Measurements from ENCODE around the gene GABBR2. TPM values are rescaled to one million over a fixed set of nuclear protein-coding genes. Genes with fewer than 3 reads are reported as not detected.

The GABBR2 gene
- total and polyA plus RNA-seq, 4 donors = 20.0 to 140 (median 93.3) TPM

DNA sequence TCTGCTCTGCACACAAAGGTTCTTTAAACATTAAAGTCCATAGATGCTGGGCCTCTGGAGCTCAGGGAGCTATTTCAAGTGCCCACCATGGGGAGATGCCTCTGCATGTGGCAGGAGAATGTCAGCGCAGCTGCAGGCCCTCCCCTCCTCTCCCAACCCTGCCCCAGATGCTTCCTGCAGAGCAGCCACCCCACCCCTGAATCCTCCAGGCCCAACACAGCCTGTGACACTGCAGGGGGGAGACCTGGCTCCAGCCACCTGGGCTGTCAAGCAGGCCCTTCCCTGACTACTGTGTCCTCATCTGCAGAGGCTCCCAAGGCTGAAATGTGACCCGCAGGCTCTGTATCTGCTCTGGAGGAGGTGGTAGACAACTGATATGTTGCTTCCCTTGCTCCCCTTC is 213.9 kb downstream of the GABBR2 start:
- H3K4me1 ChIP-seq (ENCODE audit: control insufficient read depth, insufficient read depth, low read length) = no peaks in the 10 kb centered on the region
- H3K27me3 ChIP-seq (ENCODE audit: control insufficient read depth, insufficient read depth, low read length) = no peaks in the 10 kb centered on the region
- peaks cover 22% of the 10 kb centered on the region for H3K36me3 ChIP-seq (ENCODE audit: control insufficient read depth, insufficient read depth, low read length)
- no peaks in the 10 kb centered on the region for H3K9me3 ChIP-seq (ENCODE audit: control insufficient read depth, insufficient read depth, low read length)
- DNase-seq (ENCODE audit: low read depth in 4 of 6, low spot score in 6 of 6) = no peak
- H3K4me3 ChIP-seq (ENCODE audit: low read depth, low read length) = no peak overlapping the region
- WGBS (ENCODE audit: insufficient coverage) = 94% methylated on average over 2 of the region's 2 CpGs
- no peak overlapping the region for H3K27ac ChIP-seq (ENCODE audit: low read depth, low read length)

- Histone ChIP-seq H3K4me3 (ENCODE audit: low read depth, low read length) (no peak overlapping the region), H3K27ac (ENCODE audit: low read depth, low read length) (no peak overlapping the region), H3K9me3 (ENCODE audit: control insufficient read depth, insufficient read depth, low read length) (no peaks in the 10 kb centered on the region), H3K4me1 (ENCODE audit: control insufficient read depth, insufficient read depth, low read length) (no peaks in the 10 kb centered on the region), H3K27me3 (ENCODE audit: control insufficient read depth, insufficient read depth, low read length) (no peaks in the 10 kb centered on the region), H3K36me3 (ENCODE audit: control insufficient read depth, insufficient read depth, low read length) (peaks cover 22% of the 10 kb centered on the region)
- 39% methylated on average over 3 of the region's 3 CpGs for WGBS (ENCODE audit: insufficient coverage)
- DNase-seq (ENCODE audit: low read depth in 4 of 6, low spot score in 6 of 6) = peak in 2 of 6 donors; percentile 22 to 27
These were observed 216.9 kb downstream of the GABBR2 start for GRCh38 chr9:98491828-98492227.

GRCh38 chr9:98491231-98491651 is 217.5 kb downstream of the GABBR2 start:
- Histone ChIP-seq H3K27ac (ENCODE audit: low read depth, low read length) (no peak overlapping the region), H3K27me3 (ENCODE audit: control insufficient read depth, insufficient read depth, low read length) (no peaks in the 10 kb centered on the region), H3K4me3 (ENCODE audit: low read depth, low read length) (no peak overlapping the region), H3K36me3 (ENCODE audit: control insufficient read depth, insufficient read depth, low read length) (peaks cover 22% of the 10 kb centered on the region), H3K4me1 (ENCODE audit: control insufficient read depth, insufficient read depth, low read length) (peaks cover 5% of the 10 kb centered on the region), H3K9me3 (ENCODE audit: control insufficient read depth, insufficient read depth, low read length) (no peaks in the 10 kb centered on the region)
- DNase-seq (ENCODE audit: low read depth in 4 of 6, low spot score in 6 of 6) = no peak
- WGBS (ENCODE audit: insufficient coverage) = no CpG with 5 or more reads among the region's 3 CpGs

- no peak for DNase-seq (ENCODE audit: low read depth in 4 of 6, low spot score in 6 of 6)
- WGBS (ENCODE audit: insufficient coverage) = 51% methylated on average over 3 of the region's 8 CpGs
- no peak overlapping the region for H3K27ac ChIP-seq (ENCODE audit: low read depth, low read length)
These were observed 220.0 kb downstream of the GABBR2 start for GRCh38 chr9:98488571-98489312.

DNA sequence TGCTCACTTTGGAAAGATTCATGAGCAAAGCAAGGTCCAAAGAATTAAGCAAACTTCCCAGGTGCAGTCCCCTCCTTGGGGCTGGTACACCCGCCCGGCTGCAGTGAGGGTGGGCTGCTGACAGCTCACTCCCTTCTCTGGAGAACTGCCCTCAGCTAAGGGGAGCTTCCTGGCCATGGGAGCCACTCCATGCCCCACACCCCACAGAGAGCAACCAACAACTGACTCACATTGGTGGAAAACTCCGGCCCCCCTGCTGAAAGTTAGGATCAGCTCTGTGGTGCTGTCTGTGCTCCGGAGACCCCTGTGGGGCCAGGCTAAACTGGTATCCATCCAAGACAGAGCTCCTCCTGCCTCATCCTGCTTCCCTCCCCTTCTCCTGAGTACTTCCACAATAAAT is 223.0 kb downstream of the GABBR2 start:
- WGBS (ENCODE audit: insufficient coverage) = 65% methylated on average over 4 of the region's 4 CpGs
- H3K4me1 ChIP-seq (ENCODE audit: control insufficient read depth, insufficient read depth, low read length) = peaks cover 26% of the 10 kb centered on the region
- DNase-seq (ENCODE audit: low read depth in 4 of 6, low spot score in 6 of 6) = no peak
- no peak overlapping the region for H3K4me3 ChIP-seq (ENCODE audit: low read depth, low read length)
- no peaks in the 10 kb centered on the region for H3K9me3 ChIP-seq (ENCODE audit: control insufficient read depth, insufficient read depth, low read length)
- no peak overlapping the region for H3K27ac ChIP-seq (ENCODE audit: low read depth, low read length)
- H3K27me3 ChIP-seq (ENCODE audit: control insufficient read depth, insufficient read depth, low read length) = no peaks in the 10 kb centered on the region
- H3K36me3 ChIP-seq (ENCODE audit: control insufficient read depth, insufficient read depth, low read length) = no peaks in the 10 kb centered on the region

More at GRCh38 chr9:98488571-98489312, 220.0 kb downstream of the GABBR2 start:
- no peaks in the 10 kb centered on the region for H3K9me3 ChIP-seq (ENCODE audit: control insufficient read depth, insufficient read depth, low read length)
- no peaks in the 10 kb centered on the region for H3K27me3 ChIP-seq (ENCODE audit: control insufficient read depth, insufficient read depth, low read length)
- H3K4me1 ChIP-seq (ENCODE audit: control insufficient read depth, insufficient read depth, low read length) = peaks cover 26% of the 10 kb centered on the region
- H3K36me3 ChIP-seq (ENCODE audit: control insufficient read depth, insufficient read depth, low read length) = no peaks in the 10 kb centered on the region
- no peak overlapping the region for H3K4me3 ChIP-seq (ENCODE audit: low read depth, low read length)

GRCh38 chr9:98484162-98484561 is 224.6 kb downstream of the GABBR2 start:
- no peaks in the 10 kb centered on the region for H3K36me3 ChIP-seq (ENCODE audit: control insufficient read depth, insufficient read depth, low read length)
- H3K9me3 ChIP-seq (ENCODE audit: control insufficient read depth, insufficient read depth, low read length) = no peaks in the 10 kb centered on the region
- no peak overlapping the region for H3K27ac ChIP-seq (ENCODE audit: low read depth, low read length)
- 21% methylated on average over 5 of the region's 5 CpGs for WGBS (ENCODE audit: insufficient coverage)
- no peak overlapping the region for H3K4me3 ChIP-seq (ENCODE audit: low read depth, low read length)
- peak in 3 of 6 donors; percentile 20 to 74 (median 29) for DNase-seq (ENCODE audit: low read depth in 4 of 6, low spot score in 6 of 6)
- peaks cover 26% of the 10 kb centered on the region for H3K4me1 ChIP-seq (ENCODE audit: control insufficient read depth, insufficient read depth, low read length)
- no peaks in the 10 kb centered on the region for H3K27me3 ChIP-seq (ENCODE audit: control insufficient read depth, insufficient read depth, low read length)

DNA sequence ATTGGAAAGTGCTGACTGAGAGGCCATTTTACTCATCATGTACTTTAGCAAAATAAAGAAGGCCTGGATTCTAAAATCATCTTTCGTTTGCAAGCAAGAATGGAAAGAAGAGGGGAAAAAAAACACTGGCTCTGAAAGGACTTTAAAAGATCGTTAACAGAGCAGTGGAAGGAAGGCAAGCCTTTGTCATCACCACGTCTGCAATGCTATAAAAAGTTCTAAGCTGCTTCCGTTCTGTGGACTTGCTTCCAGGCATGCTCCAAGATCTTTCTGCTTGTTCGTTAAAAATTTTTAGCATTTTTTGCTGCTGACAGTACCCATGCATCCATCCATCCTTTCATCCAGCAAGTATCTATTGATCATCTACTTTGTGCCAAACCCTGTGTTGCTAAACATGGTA is 226.5 kb downstream of the GABBR2 start:
- 74% methylated on average over 4 of the region's 5 CpGs for WGBS (ENCODE audit: insufficient coverage)
- Histone ChIP-seq H3K27ac (ENCODE audit: low read depth, low read length) (no peak overlapping the region), H3K4me1 (ENCODE audit: control insufficient read depth, insufficient read depth, low read length) (peaks cover 26% of the 10 kb centered on the region), H3K4me3 (ENCODE audit: low read depth, low read length) (no peak overlapping the region), H3K36me3 (ENCODE audit: control insufficient read depth, insufficient read depth, low read length) (no peaks in the 10 kb centered on the region), H3K9me3 (ENCODE audit: control insufficient read depth, insufficient read depth, low read length) (no peaks in the 10 kb centered on the region), H3K27me3 (ENCODE audit: control insufficient read depth, insufficient read depth, low read length) (no peaks in the 10 kb centered on the region)
- DNase-seq (ENCODE audit: low read depth in 4 of 6, low spot score in 6 of 6) = peak in 1 of 6 donors; percentile 15

DNA sequence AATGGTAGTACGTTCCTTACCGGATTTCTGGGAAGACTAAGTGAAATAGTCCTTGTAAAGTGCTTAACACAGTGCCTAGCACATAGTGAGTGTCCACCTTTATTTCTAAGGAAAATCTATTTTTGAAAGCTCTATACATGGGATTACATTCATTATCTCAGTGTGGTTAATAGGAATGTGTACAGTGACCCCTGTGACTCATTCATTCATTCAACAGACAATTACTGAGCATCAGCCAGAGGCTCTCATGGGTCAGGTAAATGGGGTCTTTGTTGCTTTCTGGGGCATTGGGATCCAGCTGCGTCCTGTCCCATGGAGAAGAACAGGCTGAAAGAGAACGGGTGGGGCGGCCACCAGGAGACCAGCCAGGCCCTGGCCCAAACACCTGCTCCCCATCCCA is 227.1 kb downstream of the GABBR2 start:
- Histone ChIP-seq H3K4me1 (ENCODE audit: control insufficient read depth, insufficient read depth, low read length) (peaks cover 26% of the 10 kb centered on the region), H3K4me3 (ENCODE audit: low read depth, low read length) (no peak overlapping the region), H3K27ac (ENCODE audit: low read depth, low read length) (no peak overlapping the region), H3K36me3 (ENCODE audit: control insufficient read depth, insufficient read depth, low read length) (no peaks in the 10 kb centered on the region), H3K9me3 (ENCODE audit: control insufficient read depth, insufficient read depth, low read length) (no peaks in the 10 kb centered on the region), H3K27me3 (ENCODE audit: control insufficient read depth, insufficient read depth, low read length) (no peaks in the 10 kb centered on the region)
- DNase-seq (ENCODE audit: low read depth in 4 of 6, low spot score in 6 of 6) = no peak
- 56% methylated on average over 2 of the region's 5 CpGs for WGBS (ENCODE audit: insufficient coverage)

DNA sequence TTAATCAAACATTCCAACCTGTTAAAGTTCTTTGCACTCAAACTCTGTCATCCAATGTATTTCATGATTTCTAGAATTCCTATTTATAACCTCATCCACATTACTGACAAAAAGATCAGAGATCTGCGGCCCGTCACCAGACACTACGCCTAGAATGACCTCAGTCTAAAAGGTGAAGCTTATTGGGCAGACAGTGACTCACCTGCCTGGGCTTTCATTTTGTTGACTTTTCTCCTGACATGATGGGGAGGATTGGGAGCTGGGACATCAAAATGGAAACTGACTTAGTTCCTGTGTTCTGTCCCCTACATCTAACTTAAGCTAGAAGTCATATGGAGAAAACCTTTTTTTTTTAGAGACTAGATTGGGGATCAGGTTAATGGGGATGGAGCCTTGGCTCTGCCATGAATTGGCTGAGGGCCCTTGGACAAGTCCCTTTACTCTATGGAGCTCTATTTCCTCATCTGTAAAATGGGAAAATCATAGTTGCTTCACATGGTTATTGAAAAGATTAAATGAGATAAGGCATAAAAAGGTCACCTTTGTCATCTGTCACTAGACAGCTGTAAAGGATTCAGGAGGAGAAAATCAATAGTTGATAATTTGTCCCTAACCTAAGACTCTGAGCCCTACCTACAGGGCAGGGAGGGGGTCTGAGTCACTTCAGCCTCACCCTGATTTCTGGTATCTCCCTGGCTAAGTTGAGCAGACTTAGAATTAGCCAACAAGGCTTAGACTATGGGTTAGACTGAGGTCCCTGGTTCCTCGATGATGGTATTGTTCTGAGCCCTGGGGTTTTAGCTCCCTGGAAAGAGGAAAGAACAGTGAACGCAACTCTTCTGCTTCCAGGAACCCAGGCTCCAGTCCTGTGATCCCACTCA is 228.5 kb downstream of the GABBR2 start:
- Histone ChIP-seq H3K27ac (ENCODE audit: low read depth, low read length) (no peak overlapping the region), H3K36me3 (ENCODE audit: control insufficient read depth, insufficient read depth, low read length) (no peaks in the 10 kb centered on the region), H3K9me3 (ENCODE audit: control insufficient read depth, insufficient read depth, low read length) (no peaks in the 10 kb centered on the region), H3K4me1 (ENCODE audit: control insufficient read depth, insufficient read depth, low read length) (peaks cover 13% of the 10 kb centered on the region), H3K4me3 (ENCODE audit: low read depth, low read length) (no peak overlapping the region), H3K27me3 (ENCODE audit: control insufficient read depth, insufficient read depth, low read length) (no peaks in the 10 kb centered on the region)
- no peak for DNase-seq (ENCODE audit: low read depth in 4 of 6, low spot score in 6 of 6)
- WGBS (ENCODE audit: insufficient coverage) = no CpG with 5 or more reads among the region's 5 CpGs

All from spinal cord (tissue), 10 donors.